DOHH2 (cell line): ENCODE results near the gene HINFP.

Experiments used
- CTCF ChIP-seq: fragments of 200-600 bp; sonication (generic); IDR thresholded peaks from one replicate; pipeline ENCODE4 v1.5.1; 2014; ENCODE audit warnings: antibody characterized with exemption, mild to moderate bottlenecking, low read depth, low read length; ENCODE audit not compliant: poor library complexity, severe bottlenecking
- EZH2phosphoT487 ChIP-seq: fragments of 200-600 bp; sonication (generic); IDR thresholded peaks from 2 replicates; pipeline ENCODE4 v1.6.1; 2017; ENCODE audit warnings: borderline replicate concordance, mild to moderate bottlenecking, antibody characterized with exemption, low read length, moderate library complexity, mixed read lengths

- TF ChIP-seq CTCF = no peak
- TF ChIP-seq EZH2phosphoT487 = no peak
Measured at GRCh38 chr11:119089319-119089718, 32.1 kb upstream of the HINFP start.
